ENCODE measurements around the gene KIF26B. TPM values are rescaled to one million over a fixed set of nuclear protein-coding genes. Genes with fewer than 3 reads are reported as not detected.

Gene KIF26B
- total RNA-seq, 1 experiment from 2014 or later = 1.2 TPM

DNA sequence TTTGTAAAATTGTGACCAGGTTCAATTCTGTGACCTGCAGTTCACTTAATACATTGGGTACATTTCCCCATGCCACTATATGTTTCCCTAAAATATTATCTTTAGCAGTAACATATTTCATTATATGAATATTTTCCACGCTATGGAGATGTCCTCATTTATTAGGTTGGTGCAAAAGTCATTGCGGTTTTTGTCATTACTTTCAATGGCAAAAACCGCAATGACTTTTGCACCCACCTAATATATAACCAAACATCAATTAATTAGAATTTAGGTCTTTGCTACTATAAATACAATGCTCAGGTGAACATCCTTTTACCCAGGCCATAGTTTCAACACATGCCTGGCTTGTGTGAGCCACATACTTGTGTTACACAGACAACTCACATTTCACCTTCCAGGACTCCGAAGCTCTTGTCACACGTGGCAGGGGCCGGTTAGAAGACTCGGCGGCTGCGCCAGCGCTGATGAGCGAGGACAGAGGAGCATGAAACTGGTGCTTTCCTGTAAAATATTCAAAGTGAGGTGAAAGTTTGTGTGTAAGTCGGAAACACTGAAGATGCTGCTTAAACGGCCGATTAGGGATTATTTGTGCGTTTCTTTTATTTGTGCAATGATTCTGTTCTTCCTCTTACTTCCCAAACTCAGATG lies 215.5 kb downstream of the KIF26B start (continued):
- TF ChIP-seq, protein P1, sequence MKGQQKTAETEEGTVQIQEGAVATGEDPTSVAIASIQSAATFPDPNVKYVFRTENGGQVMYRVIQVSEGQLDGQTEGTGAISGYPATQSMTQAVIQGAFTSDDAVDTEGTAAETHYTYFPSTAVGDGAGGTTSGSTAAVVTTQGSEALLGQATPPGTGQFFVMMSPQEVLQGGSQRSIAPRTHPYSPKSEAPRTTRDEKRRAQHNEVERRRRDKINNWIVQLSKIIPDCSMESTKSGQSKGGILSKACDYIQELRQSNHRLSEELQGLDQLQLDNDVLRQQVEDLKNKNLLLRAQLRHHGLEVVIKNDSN (CRISPR knock-in tag; IDR thresholded peaks at IDR 0.05) = no peak

DNA sequence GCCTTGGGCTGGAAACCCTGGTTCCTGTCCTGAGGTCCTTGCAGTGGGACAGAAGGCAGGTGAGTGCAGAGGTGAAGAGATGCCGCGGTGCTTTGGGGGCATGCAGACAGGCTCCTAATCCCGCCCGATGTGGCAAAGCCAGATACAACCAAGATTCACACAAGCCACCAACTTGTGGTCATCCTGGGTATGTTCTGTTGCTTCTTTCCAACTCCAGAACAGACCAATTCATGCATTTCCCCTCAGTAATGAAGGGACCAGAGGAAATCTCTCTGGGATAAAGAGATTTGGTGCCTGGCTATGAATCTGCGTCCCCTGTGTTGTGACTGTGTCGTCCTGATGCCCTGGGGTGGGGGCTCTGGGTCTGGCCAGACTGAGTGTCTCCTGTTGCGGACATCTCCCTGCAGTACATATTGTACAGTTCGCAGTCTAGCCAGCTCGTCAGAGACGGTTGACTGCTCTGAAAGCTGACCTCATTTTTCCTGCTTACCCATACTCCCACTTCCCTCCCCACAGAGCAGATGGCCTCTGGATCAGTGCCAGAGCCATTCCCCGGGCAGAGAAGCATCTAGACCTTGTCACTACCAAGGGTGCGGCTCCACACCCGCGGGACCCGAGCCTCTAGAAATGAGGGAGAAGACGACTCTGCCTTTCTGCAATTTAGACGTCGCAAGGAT lies 216.3 kb downstream of the KIF26B start:
- DNase-seq (ENCODE audit: low spot score) (no peak), ATAC-seq (no peak)
- TF ChIP-seq, protein P2, sequence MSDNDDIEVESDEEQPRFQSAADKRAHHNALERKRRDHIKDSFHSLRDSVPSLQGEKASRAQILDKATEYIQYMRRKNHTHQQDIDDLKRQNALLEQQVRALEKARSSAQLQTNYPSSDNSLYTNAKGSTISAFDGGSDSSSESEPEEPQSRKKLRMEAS (CRISPR knock-in tag; IDR thresholded peaks at IDR 0.05) = no peak
- TF ChIP-seq, protein P3, sequence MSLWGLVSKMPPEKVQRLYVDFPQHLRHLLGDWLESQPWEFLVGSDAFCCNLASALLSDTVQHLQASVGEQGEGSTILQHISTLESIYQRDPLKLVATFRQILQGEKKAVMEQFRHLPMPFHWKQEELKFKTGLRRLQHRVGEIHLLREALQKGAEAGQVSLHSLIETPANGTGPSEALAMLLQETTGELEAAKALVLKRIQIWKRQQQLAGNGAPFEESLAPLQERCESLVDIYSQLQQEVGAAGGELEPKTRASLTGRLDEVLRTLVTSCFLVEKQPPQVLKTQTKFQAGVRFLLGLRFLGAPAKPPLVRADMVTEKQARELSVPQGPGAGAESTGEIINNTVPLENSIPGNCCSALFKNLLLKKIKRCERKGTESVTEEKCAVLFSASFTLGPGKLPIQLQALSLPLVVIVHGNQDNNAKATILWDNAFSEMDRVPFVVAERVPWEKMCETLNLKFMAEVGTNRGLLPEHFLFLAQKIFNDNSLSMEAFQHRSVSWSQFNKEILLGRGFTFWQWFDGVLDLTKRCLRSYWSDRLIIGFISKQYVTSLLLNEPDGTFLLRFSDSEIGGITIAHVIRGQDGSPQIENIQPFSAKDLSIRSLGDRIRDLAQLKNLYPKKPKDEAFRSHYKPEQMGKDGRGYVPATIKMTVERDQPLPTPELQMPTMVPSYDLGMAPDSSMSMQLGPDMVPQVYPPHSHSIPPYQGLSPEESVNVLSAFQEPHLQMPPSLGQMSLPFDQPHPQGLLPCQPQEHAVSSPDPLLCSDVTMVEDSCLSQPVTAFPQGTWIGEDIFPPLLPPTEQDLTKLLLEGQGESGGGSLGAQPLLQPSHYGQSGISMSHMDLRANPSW (CRISPR knock-in tag; conservative IDR thresholded peaks at IDR 0.05; ENCODE audit: low read depth) = no peak
- TF ChIP-seq, protein P4, sequence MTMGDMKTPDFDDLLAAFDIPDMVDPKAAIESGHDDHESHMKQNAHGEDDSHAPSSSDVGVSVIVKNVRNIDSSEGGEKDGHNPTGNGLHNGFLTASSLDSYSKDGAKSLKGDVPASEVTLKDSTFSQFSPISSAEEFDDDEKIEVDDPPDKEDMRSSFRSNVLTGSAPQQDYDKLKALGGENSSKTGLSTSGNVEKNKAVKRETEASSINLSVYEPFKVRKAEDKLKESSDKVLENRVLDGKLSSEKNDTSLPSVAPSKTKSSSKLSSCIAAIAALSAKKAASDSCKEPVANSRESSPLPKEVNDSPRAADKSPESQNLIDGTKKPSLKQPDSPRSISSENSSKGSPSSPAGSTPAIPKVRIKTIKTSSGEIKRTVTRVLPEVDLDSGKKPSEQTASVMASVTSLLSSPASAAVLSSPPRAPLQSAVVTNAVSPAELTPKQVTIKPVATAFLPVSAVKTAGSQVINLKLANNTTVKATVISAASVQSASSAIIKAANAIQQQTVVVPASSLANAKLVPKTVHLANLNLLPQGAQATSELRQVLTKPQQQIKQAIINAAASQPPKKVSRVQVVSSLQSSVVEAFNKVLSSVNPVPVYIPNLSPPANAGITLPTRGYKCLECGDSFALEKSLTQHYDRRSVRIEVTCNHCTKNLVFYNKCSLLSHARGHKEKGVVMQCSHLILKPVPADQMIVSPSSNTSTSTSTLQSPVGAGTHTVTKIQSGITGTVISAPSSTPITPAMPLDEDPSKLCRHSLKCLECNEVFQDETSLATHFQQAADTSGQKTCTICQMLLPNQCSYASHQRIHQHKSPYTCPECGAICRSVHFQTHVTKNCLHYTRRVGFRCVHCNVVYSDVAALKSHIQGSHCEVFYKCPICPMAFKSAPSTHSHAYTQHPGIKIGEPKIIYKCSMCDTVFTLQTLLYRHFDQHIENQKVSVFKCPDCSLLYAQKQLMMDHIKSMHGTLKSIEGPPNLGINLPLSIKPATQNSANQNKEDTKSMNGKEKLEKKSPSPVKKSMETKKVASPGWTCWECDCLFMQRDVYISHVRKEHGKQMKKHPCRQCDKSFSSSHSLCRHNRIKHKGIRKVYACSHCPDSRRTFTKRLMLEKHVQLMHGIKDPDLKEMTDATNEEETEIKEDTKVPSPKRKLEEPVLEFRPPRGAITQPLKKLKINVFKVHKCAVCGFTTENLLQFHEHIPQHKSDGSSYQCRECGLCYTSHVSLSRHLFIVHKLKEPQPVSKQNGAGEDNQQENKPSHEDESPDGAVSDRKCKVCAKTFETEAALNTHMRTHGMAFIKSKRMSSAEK (CRISPR knock-in tag; IDR thresholded peaks at IDR 0.05; ENCODE audit: borderline replicate concordance) = no peak
- no peak overlapping the region for H3K4me3 Mint-ChIP-seq
- ChIA-PET CTCF (no interaction called here), POLR2A (no interaction called here)
- H3K9me3 Mint-ChIP-seq = peaks cover 27% of the 10 kb centered on the region
- H3K36me3 Mint-ChIP-seq = peaks cover 12% of the 10 kb centered on the region
- H3K27ac Mint-ChIP-seq = no peak overlapping the region
- H3K27me3 Mint-ChIP-seq (ENCODE audit: low read depth) = no peaks in the 10 kb centered on the region
- no peaks in the 10 kb centered on the region for H3K4me1 Mint-ChIP-seq

DNA sequence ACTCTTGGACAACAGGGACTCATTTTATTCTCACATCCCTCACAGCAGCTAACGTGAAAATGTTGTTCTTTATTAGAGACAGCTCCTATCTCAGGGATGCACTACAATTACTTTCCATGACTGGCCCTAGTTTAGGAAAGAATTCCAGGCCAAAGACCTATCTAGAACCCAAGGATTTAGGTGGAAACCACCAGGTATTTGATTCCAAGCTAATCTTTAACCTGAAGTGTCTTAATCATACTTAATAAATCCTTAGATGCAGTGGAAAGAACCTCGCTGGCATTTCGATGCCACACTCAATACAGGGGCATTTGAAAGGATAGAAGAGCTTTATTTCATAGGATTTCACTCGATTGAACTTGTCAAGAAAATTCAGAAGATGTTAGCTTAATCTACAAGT lies 218.3 kb downstream of the KIF26B start:
- Mint-ChIP-seq H3K4me1 (peaks cover 9% of the 10 kb centered on the region), H3K4me3 (no peak overlapping the region), H3K9me3 (peaks cover 27% of the 10 kb centered on the region), H3K36me3 (peaks cover 12% of the 10 kb centered on the region), H3K27me3 (ENCODE audit: low read depth) (no peaks in the 10 kb centered on the region), H3K27ac (no peak overlapping the region)
- ATAC-seq (no peak), DNase-seq (ENCODE audit: low spot score) (no peak)
- CTCF ChIA-PET = no interaction called here
- POLR2A ChIA-PET = no interaction called here
- TF ChIP-seq TCF7 (CRISPR knock-in tag; IDR thresholded peaks at IDR 0.05; ENCODE audit: low read depth) (no peak), ZNF423 (CRISPR knock-in tag; IDR thresholded peaks at IDR 0.05) (no peak), HMGA2 (CRISPR knock-in tag; IDR thresholded peaks at IDR 0.05) (no peak), RORB (CRISPR knock-in tag; IDR thresholded peaks at IDR 0.05) (no peak), NR1H2 (CRISPR knock-in tag; IDR thresholded peaks at IDR 0.05) (no peak), ZNF416 (CRISPR knock-in tag; IDR thresholded peaks at IDR 0.05) (no peak), FOXP1 (CRISPR knock-in tag; IDR thresholded peaks at IDR 0.05; ENCODE audit: borderline replicate concordance) (no peak), FOXJ3 (CRISPR knock-in tag; IDR thresholded peaks at IDR 0.05; ENCODE audit: borderline replicate concordance) (no peak)
- TF ChIP-seq, protein P5, sequence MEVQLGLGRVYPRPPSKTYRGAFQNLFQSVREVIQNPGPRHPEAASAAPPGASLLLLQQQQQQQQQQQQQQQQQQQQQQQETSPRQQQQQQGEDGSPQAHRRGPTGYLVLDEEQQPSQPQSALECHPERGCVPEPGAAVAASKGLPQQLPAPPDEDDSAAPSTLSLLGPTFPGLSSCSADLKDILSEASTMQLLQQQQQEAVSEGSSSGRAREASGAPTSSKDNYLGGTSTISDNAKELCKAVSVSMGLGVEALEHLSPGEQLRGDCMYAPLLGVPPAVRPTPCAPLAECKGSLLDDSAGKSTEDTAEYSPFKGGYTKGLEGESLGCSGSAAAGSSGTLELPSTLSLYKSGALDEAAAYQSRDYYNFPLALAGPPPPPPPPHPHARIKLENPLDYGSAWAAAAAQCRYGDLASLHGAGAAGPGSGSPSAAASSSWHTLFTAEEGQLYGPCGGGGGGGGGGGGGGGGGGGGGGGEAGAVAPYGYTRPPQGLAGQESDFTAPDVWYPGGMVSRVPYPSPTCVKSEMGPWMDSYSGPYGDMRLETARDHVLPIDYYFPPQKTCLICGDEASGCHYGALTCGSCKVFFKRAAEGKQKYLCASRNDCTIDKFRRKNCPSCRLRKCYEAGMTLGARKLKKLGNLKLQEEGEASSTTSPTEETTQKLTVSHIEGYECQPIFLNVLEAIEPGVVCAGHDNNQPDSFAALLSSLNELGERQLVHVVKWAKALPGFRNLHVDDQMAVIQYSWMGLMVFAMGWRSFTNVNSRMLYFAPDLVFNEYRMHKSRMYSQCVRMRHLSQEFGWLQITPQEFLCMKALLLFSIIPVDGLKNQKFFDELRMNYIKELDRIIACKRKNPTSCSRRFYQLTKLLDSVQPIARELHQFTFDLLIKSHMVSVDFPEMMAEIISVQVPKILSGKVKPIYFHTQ (CRISPR knock-in tag; IDR thresholded peaks at IDR 0.05) = no peak
- TF ChIP-seq, protein P6, sequence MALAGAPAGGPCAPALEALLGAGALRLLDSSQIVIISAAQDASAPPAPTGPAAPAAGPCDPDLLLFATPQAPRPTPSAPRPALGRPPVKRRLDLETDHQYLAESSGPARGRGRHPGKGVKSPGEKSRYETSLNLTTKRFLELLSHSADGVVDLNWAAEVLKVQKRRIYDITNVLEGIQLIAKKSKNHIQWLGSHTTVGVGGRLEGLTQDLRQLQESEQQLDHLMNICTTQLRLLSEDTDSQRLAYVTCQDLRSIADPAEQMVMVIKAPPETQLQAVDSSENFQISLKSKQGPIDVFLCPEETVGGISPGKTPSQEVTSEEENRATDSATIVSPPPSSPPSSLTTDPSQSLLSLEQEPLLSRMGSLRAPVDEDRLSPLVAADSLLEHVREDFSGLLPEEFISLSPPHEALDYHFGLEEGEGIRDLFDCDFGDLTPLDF (CRISPR knock-in tag; IDR thresholded peaks at IDR 0.05) = no peak
- TF ChIP-seq, protein P7, sequence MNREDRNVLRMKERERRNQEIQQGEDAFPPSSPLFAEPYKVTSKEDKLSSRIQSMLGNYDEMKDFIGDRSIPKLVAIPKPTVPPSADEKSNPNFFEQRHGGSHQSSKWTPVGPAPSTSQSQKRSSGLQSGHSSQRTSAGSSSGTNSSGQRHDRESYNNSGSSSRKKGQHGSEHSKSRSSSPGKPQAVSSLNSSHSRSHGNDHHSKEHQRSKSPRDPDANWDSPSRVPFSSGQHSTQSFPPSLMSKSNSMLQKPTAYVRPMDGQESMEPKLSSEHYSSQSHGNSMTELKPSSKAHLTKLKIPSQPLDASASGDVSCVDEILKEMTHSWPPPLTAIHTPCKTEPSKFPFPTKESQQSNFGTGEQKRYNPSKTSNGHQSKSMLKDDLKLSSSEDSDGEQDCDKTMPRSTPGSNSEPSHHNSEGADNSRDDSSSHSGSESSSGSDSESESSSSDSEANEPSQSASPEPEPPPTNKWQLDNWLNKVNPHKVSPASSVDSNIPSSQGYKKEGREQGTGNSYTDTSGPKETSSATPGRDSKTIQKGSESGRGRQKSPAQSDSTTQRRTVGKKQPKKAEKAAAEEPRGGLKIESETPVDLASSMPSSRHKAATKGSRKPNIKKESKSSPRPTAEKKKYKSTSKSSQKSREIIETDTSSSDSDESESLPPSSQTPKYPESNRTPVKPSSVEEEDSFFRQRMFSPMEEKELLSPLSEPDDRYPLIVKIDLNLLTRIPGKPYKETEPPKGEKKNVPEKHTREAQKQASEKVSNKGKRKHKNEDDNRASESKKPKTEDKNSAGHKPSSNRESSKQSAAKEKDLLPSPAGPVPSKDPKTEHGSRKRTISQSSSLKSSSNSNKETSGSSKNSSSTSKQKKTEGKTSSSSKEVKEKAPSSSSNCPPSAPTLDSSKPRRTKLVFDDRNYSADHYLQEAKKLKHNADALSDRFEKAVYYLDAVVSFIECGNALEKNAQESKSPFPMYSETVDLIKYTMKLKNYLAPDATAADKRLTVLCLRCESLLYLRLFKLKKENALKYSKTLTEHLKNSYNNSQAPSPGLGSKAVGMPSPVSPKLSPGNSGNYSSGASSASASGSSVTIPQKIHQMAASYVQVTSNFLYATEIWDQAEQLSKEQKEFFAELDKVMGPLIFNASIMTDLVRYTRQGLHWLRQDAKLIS (CRISPR knock-in tag; IDR thresholded peaks at IDR 0.05; ENCODE audit: borderline replicate concordance) = no peak
